ENCODE measurements around the gene NABP2. TPM values are rescaled to one million over a fixed set of nuclear protein-coding genes. Genes with fewer than 3 reads are reported as not detected.

NABP2 gene
- total RNA-seq, 1 experiment from 2014 or later = 42.7 TPM

DNA sequence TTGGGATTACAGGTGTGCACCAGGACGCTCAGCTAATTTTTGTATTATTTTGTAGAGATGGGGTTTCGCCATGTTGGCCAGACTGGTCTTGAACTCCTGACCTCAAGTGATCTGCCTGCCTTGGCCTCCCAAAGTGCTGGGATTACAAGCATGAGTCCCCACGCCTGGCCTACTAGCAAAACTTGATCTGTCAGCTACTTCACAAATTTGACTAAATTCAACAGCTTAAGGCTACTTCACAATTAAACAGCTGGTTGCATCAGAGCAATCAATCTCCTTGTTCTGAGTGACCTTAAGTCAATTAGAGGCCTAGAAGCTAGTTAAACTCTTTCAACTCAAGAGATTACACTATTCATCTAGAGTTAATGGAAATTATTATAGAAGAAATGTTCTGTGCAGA is 54.8 kb downstream of the NABP2 start:
- ChIA-PET CTCF (no interaction called here), POLR2A (no interaction called here)
- Mint-ChIP-seq H3K36me3 (peaks cover 67% of the 10 kb centered on the region), H3K27ac (no peak overlapping the region), H3K27me3 (ENCODE audit: low read depth) (no peaks in the 10 kb centered on the region), H3K4me3 (no peak overlapping the region), H3K4me1 (no peaks in the 10 kb centered on the region), H3K9me3 (no peaks in the 10 kb centered on the region)
- ATAC-seq (no peak), DNase-seq (ENCODE audit: low spot score) (no peak)
- TF ChIP-seq, protein P1, sequence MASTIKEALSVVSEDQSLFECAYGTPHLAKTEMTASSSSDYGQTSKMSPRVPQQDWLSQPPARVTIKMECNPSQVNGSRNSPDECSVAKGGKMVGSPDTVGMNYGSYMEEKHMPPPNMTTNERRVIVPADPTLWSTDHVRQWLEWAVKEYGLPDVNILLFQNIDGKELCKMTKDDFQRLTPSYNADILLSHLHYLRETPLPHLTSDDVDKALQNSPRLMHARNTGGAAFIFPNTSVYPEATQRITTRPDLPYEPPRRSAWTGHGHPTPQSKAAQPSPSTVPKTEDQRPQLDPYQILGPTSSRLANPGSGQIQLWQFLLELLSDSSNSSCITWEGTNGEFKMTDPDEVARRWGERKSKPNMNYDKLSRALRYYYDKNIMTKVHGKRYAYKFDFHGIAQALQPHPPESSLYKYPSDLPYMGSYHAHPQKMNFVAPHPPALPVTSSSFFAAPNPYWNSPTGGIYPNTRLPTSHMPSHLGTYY (CRISPR knock-in tag; IDR thresholded peaks at IDR 0.05) = no peak
- TF ChIP-seq SP1 (CRISPR knock-in tag; conservative IDR thresholded peaks at IDR 0.05) = no peak
- TF ChIP-seq KAT7 (CRISPR knock-in tag; IDR thresholded peaks at IDR 0.05; ENCODE audit: borderline replicate concordance) = no peak
- no peak for TF ChIP-seq TP53 (CRISPR knock-in tag; IDR thresholded peaks at IDR 0.05)
- no peak for TF ChIP-seq ZNF416 (CRISPR knock-in tag; IDR thresholded peaks at IDR 0.05)
- no peak for TF ChIP-seq ETV6 (CRISPR knock-in tag; IDR thresholded peaks at IDR 0.05)
- TF ChIP-seq, protein P2, sequence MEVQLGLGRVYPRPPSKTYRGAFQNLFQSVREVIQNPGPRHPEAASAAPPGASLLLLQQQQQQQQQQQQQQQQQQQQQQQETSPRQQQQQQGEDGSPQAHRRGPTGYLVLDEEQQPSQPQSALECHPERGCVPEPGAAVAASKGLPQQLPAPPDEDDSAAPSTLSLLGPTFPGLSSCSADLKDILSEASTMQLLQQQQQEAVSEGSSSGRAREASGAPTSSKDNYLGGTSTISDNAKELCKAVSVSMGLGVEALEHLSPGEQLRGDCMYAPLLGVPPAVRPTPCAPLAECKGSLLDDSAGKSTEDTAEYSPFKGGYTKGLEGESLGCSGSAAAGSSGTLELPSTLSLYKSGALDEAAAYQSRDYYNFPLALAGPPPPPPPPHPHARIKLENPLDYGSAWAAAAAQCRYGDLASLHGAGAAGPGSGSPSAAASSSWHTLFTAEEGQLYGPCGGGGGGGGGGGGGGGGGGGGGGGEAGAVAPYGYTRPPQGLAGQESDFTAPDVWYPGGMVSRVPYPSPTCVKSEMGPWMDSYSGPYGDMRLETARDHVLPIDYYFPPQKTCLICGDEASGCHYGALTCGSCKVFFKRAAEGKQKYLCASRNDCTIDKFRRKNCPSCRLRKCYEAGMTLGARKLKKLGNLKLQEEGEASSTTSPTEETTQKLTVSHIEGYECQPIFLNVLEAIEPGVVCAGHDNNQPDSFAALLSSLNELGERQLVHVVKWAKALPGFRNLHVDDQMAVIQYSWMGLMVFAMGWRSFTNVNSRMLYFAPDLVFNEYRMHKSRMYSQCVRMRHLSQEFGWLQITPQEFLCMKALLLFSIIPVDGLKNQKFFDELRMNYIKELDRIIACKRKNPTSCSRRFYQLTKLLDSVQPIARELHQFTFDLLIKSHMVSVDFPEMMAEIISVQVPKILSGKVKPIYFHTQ (CRISPR knock-in tag; IDR thresholded peaks at IDR 0.05) = no peak
- TF ChIP-seq, protein P3, sequence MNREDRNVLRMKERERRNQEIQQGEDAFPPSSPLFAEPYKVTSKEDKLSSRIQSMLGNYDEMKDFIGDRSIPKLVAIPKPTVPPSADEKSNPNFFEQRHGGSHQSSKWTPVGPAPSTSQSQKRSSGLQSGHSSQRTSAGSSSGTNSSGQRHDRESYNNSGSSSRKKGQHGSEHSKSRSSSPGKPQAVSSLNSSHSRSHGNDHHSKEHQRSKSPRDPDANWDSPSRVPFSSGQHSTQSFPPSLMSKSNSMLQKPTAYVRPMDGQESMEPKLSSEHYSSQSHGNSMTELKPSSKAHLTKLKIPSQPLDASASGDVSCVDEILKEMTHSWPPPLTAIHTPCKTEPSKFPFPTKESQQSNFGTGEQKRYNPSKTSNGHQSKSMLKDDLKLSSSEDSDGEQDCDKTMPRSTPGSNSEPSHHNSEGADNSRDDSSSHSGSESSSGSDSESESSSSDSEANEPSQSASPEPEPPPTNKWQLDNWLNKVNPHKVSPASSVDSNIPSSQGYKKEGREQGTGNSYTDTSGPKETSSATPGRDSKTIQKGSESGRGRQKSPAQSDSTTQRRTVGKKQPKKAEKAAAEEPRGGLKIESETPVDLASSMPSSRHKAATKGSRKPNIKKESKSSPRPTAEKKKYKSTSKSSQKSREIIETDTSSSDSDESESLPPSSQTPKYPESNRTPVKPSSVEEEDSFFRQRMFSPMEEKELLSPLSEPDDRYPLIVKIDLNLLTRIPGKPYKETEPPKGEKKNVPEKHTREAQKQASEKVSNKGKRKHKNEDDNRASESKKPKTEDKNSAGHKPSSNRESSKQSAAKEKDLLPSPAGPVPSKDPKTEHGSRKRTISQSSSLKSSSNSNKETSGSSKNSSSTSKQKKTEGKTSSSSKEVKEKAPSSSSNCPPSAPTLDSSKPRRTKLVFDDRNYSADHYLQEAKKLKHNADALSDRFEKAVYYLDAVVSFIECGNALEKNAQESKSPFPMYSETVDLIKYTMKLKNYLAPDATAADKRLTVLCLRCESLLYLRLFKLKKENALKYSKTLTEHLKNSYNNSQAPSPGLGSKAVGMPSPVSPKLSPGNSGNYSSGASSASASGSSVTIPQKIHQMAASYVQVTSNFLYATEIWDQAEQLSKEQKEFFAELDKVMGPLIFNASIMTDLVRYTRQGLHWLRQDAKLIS (CRISPR knock-in tag; IDR thresholded peaks at IDR 0.05; ENCODE audit: borderline replicate concordance) = no peak
- no peak for TF ChIP-seq CREM (CRISPR knock-in tag; IDR thresholded peaks at IDR 0.05)
- no peak for TF ChIP-seq FOXK1 (CRISPR knock-in tag; IDR thresholded peaks at IDR 0.05)
- no peak for TF ChIP-seq ZNF423 (CRISPR knock-in tag; IDR thresholded peaks at IDR 0.05)
- no peak for TF ChIP-seq ELF4 (CRISPR knock-in tag; IDR thresholded peaks at IDR 0.05; ENCODE audit: low read depth)
- TF ChIP-seq, protein P4, sequence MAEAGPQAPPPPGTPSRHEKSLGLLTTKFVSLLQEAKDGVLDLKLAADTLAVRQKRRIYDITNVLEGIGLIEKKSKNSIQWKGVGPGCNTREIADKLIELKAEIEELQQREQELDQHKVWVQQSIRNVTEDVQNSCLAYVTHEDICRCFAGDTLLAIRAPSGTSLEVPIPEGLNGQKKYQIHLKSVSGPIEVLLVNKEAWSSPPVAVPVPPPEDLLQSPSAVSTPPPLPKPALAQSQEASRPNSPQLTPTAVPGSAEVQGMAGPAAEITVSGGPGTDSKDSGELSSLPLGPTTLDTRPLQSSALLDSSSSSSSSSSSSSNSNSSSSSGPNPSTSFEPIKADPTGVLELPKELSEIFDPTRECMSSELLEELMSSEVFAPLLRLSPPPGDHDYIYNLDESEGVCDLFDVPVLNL (CRISPR knock-in tag; IDR thresholded peaks at IDR 0.05; ENCODE audit: borderline replicate concordance, low read depth) = no peak
- no peak for TF ChIP-seq ZNF138 (CRISPR knock-in tag; conservative IDR thresholded peaks at IDR 0.05)
- no peak for TF ChIP-seq TEAD1 (CRISPR knock-in tag; IDR thresholded peaks at IDR 0.05)
- TF ChIP-seq IRF2 (CRISPR knock-in tag; IDR thresholded peaks at IDR 0.05; ENCODE audit: borderline replicate concordance, low read depth) = no peak
- TF ChIP-seq, protein P5, sequence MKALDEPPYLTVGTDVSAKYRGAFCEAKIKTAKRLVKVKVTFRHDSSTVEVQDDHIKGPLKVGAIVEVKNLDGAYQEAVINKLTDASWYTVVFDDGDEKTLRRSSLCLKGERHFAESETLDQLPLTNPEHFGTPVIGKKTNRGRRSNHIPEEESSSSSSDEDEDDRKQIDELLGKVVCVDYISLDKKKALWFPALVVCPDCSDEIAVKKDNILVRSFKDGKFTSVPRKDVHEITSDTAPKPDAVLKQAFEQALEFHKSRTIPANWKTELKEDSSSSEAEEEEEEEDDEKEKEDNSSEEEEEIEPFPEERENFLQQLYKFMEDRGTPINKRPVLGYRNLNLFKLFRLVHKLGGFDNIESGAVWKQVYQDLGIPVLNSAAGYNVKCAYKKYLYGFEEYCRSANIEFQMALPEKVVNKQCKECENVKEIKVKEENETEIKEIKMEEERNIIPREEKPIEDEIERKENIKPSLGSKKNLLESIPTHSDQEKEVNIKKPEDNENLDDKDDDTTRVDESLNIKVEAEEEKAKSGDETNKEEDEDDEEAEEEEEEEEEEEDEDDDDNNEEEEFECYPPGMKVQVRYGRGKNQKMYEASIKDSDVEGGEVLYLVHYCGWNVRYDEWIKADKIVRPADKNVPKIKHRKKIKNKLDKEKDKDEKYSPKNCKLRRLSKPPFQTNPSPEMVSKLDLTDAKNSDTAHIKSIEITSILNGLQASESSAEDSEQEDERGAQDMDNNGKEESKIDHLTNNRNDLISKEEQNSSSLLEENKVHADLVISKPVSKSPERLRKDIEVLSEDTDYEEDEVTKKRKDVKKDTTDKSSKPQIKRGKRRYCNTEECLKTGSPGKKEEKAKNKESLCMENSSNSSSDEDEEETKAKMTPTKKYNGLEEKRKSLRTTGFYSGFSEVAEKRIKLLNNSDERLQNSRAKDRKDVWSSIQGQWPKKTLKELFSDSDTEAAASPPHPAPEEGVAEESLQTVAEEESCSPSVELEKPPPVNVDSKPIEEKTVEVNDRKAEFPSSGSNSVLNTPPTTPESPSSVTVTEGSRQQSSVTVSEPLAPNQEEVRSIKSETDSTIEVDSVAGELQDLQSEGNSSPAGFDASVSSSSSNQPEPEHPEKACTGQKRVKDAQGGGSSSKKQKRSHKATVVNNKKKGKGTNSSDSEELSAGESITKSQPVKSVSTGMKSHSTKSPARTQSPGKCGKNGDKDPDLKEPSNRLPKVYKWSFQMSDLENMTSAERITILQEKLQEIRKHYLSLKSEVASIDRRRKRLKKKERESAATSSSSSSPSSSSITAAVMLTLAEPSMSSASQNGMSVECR (CRISPR knock-in tag; IDR thresholded peaks at IDR 0.05; ENCODE audit: borderline replicate concordance) = no peak

Other genes starting within 250 kb of the NABP2 start
- gene SUOX, start 227.1 kb upstream of the NABP2 start, total RNA-seq (2021) = 20.3 to 23.2 TPM (median 23.2 TPM) in 3 replicates
- gene IKZF4, start 203.3 kb upstream of the NABP2 start, total RNA-seq (2021) = 13.6 to 14.9 TPM (median 14.8 TPM) in 3 replicates
- 66.4 to 77.2 TPM (median 73.4 TPM) in 3 replicates for gene RPS26, start 182.4 kb upstream of the NABP2 start, total RNA-seq (2021)
- 49.2 to 64.3 TPM (median 52.4 TPM) in 3 replicates for gene ERBB3, start 144.2 kb upstream of the NABP2 start, total RNA-seq (2021)
- gene PA2G4, start 119.8 kb upstream of the NABP2 start, total RNA-seq (2021) = 198 to 249 TPM (median 199 TPM) in 3 replicates
- 4,004 to 4,366 TPM (median 4,314 TPM) in 3 replicates for gene RPL41, start 107.7 kb upstream of the NABP2 start, total RNA-seq (2021)
- 11.3 to 13.6 TPM (median 13.1 TPM) in 3 replicates for gene ZC3H10, start 106.1 kb upstream of the NABP2 start, total RNA-seq (2021)
- gene ESYT1, start 96.1 kb upstream of the NABP2 start, total RNA-seq (2021) = 77.7 to 80.8 TPM (median 80.1 TPM) in 3 replicates
- gene MYL6B, start 71.8 kb upstream of the NABP2 start, total RNA-seq (2021) = 171 to 180 TPM (median 173 TPM) in 3 replicates
- 835 to 932 TPM (median 844 TPM) in 3 replicates for gene MYL6, start 66.0 kb upstream of the NABP2 start, total RNA-seq (2021)
- gene SMARCC2, start 34.9 kb upstream of the NABP2 start, total RNA-seq (2021) = 72.8 to 77.9 TPM (median 76.8 TPM) in 3 replicates
- 45.5 to 57.4 TPM (median 48.7 TPM) in 3 replicates for gene RNF41, start 2.4 kb upstream of the NABP2 start, total RNA-seq (2021)
- 0.26 to 0.62 TPM (median 0.46 TPM) in 3 replicates for gene SLC39A5, start 5.7 kb downstream of the NABP2 start, total RNA-seq (2021)
- gene ANKRD52, start 34.0 kb downstream of the NABP2 start, total RNA-seq (2021) = 33.0 to 41.2 TPM (median 38.6 TPM) in 3 replicates
- gene COQ10A, start 42.6 kb downstream of the NABP2 start, total RNA-seq (2021) = 22.7 to 26.2 TPM (median 24.4 TPM) in 3 replicates
- gene CS, start 76.0 kb downstream of the NABP2 start, total RNA-seq (2021) = 241 to 275 TPM (median 246 TPM) in 3 replicates
- gene CNPY2, start 91.6 kb downstream of the NABP2 start, total RNA-seq (2021) = 171 to 193 TPM (median 192 TPM) in 3 replicates
- 46.7 to 58.0 TPM (median 57.5 TPM) in 3 replicates for gene PAN2, start 109.7 kb downstream of the NABP2 start, total RNA-seq (2021)
- 2.9 to 3.0 TPM (median 2.9 TPM) in 3 replicates for gene IL23A, start 114.5 kb downstream of the NABP2 start, total RNA-seq (2021)
- gene STAT2, start 135.8 kb downstream of the NABP2 start, total RNA-seq (2021) = 53.2 to 54.5 TPM (median 54.5 TPM) in 3 replicates
- gene APOF, start 138.5 kb downstream of the NABP2 start, total RNA-seq (2021) = 0.11 TPM in 1 of 3 replicates, not detected in the others
- gene TIMELESS, start 225.1 kb downstream of the NABP2 start, total RNA-seq (2021) = 60.9 to 67.1 TPM (median 64.9 TPM) in 3 replicates
- not detected in 3 replicates for gene MIP, start 230.3 kb downstream of the NABP2 start, total RNA-seq (2021)
- gene SPRYD4, start 244.2 kb downstream of the NABP2 start, total RNA-seq (2021) = 2.8 to 4.2 TPM (median 3.1 TPM) in 3 replicates

Measured in WTC11 (cell line).